ENCODE data around the gene ACOT12. TPM values are rescaled to one million over a fixed set of nuclear protein-coding genes. Genes with fewer than 3 reads are reported as not detected.

ACOT12 gene
- total and polyA plus RNA-seq, 2 donors (not counting 3 experiments of a cell fraction or from before 2014, with no cell fraction given): not detected

- Histone ChIP-seq H3K79me2 (ENCODE audit: control insufficient read depth, insufficient read depth, low read length) (no peaks in the 10 kb centered on the region), H2AFZ (ENCODE audit: low read depth, low read length) (no peak overlapping the region), H3K9ac (replicated peaks; ENCODE audit: extremely low read depth, insufficient read depth, low read length) (no peak overlapping the region), H4K20me1 (replicated peaks; ENCODE audit: control insufficient read depth, extremely low read depth, insufficient read depth, low read length) (no peaks in the 10 kb centered on the region), H3K9me1 (replicated peaks; ENCODE audit: control insufficient read depth, extremely low read depth, insufficient read depth, low read length) (no peaks in the 10 kb centered on the region), H3K4me3 (replicated peaks in 1 of 3; ENCODE audit: insufficient read depth in 1 of 3, low read depth in 1 of 3, low read length in 3 of 3) (no peak overlapping the region), H3K36me3 (ENCODE audit: control insufficient read depth in 2 of 2, extremely low read depth in 1 of 2, insufficient read depth in 2 of 2, low read length in 2 of 2) (no peaks in the 10 kb centered on the region), H3K4me2 (ENCODE audit: insufficient read depth, low read length) (no peak overlapping the region), H3K9me3 (replicated peaks; ENCODE audit: control insufficient read depth, insufficient read depth, low read length) (no peaks in the 10 kb centered on the region), H3K4me1 (ENCODE audit: control insufficient read depth, extremely low read depth, insufficient read depth, low read length) (no peaks in the 10 kb centered on the region), H3K27ac (ENCODE audit: insufficient read depth, low read depth, low read length) (no peak overlapping the region), H3K27me3 (ENCODE audit: control insufficient read depth in 2 of 2, insufficient read depth in 2 of 2, low read length in 2 of 2) (peaks cover 0 to 2% of the 10 kb centered on the region in 2 experiments)
- POLR2A ChIA-PET: no interaction called here
- intact Hi-C loops (cut with micrococcal nuclease) (no loop called here), dilution Hi-C loops (cut with MboI; ENCODE audit: extremely low pct_ligation_motif_present, low sequenced_read_pairs) (no loop called here)
- FAIRE-seq (no peak), DNase-seq (ENCODE audit: low read depth, low spot score) (no peak)
- TF ChIP-seq MYC (IDR thresholded peaks at IDR 0.05; ENCODE audit: low read depth, low read length) (no peak), CTCF (IDR thresholded peaks at IDR 0.05; ENCODE audit: extremely low read depth in 1 of 2, insufficient read depth in 1 of 2, low read depth in 1 of 2, low read length in 2 of 2) (no peak), GATA2 (IDR thresholded peaks at IDR 0.05; ENCODE audit: insufficient read depth, insufficient read length, low read depth, low read length) (no peak), POLR2A (IDR thresholded peaks at IDR 0.05; ENCODE audit: low read depth, low read length) (no peak), POLR2AphosphoS5 (IDR thresholded peaks at IDR 0.05; ENCODE audit: insufficient read depth, low read depth, low read length) (no peak), FOS (IDR thresholded peaks at IDR 0.05; ENCODE audit: borderline replicate concordance, insufficient read depth, low read length) (no peak), MAX (IDR thresholded peaks at IDR 0.05; ENCODE audit: insufficient read depth, insufficient read length) (no peak), EZH2 (IDR thresholded peaks at IDR 0.05; ENCODE audit: borderline replicate concordance, low read depth, low read length, severe bottlenecking) (no peak)
- CTCF ChIA-PET: no interaction called here
- BruUV-seq (replicated peaks): no TSS peak
Measured at GRCh38 chr5:81349161-81349560, 44.8 kb downstream of the ACOT12 start.
